Activated T-helper 1 cell treated with Interleukin-2 at 50 U/mL for 16 hours (primary cell): Measurements from ENCODE around the gene FCN3.

Source experiments
- DNase-seq: peaks from one replicate; pipeline ENCODE4 v3.0.0-alpha.2; 2020; ENCODE audit warnings: low read depth

The FCN3 gene

GRCh38 chr1:27358038-27358927, 16.3 kb downstream of the FCN3 start:
- DNase-seq, result no peak

GRCh38 chr1:27357281-27358037, 17.2 kb downstream of the FCN3 start:
- peak; percentile 72 for DNase-seq

- no peak for DNase-seq
Measured at GRCh38 chr1:27356619-27357280, 17.9 kb downstream of the FCN3 start.

- no peak for DNase-seq
Measured at GRCh38 chr1:27356277-27356618, 18.4 kb downstream of the FCN3 start.

- no peak for DNase-seq
Measured at GRCh38 chr1:27355683-27356082, 18.9 kb downstream of the FCN3 start.

- no peak for DNase-seq
Measured at GRCh38 chr1:27353629-27354028, 21.0 kb downstream of the FCN3 start.

GRCh38 chr1:27353166-27353565, 21.5 kb downstream of the FCN3 start:
- DNase-seq, result no peak

GRCh38 chr1:27351541-27352107, 23.0 kb downstream of the FCN3 start:
- no peak for DNase-seq

- DNase-seq, result no peak
Measured at GRCh38 chr1:27350663-27351540, 23.7 kb downstream of the FCN3 start.

GRCh38 chr1:27349784-27350662, 24.6 kb downstream of the FCN3 start:
- no peak for DNase-seq

- no peak for DNase-seq
Measured at GRCh38 chr1:27348861-27349783, 25.5 kb downstream of the FCN3 start.

- DNase-seq, result no peak
Measured at GRCh38 chr1:27346991-27347624, 27.5 kb downstream of the FCN3 start.

- no peak for DNase-seq
Measured at GRCh38 chr1:27346357-27346756, 28.3 kb downstream of the FCN3 start.

- DNase-seq, result no peak
Measured at GRCh38 chr1:27345272-27345671, 29.4 kb downstream of the FCN3 start.

GRCh38 chr1:27343639-27344025, 31.0 kb downstream of the FCN3 start:
- no peak for DNase-seq

- peak; percentile 66 for DNase-seq
Measured at GRCh38 chr1:27342778-27343638, 31.6 kb downstream of the FCN3 start.

GRCh38 chr1:27342391-27342777, 32.2 kb downstream of the FCN3 start:
- DNase-seq, result no peak
